Ammon's horn (tissue), 1 donor: ENCODE data around the gene NMNAT2.

Source experiments
- DNase-seq: peaks from one replicate; pipeline ENCODE4 v3.0.0-alpha.2; 2016; ENCODE audit warnings: low spot score

The NMNAT2 gene

GRCh38 chr1:183214021-183214970, 203.9 kb downstream of the NMNAT2 start:
- DNase-seq, result no peak

DNA sequence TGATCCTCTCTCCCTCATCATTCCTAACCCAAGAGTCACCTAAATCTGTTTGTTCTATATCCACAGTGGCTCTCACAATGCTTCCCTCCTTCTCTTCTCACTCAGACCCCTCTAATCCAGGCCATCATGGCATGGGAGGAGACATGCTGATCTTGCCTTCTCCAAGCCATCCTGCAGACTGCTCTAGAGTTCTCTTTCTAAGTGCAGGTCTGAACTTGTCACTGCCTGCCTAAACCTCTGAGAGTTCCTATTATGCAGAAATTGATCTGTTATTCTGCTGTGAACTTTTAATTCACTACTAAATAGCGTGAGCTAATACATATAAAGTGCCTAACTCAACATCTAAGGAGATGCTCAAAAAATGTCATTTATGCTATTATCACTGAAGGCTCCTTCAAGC, 205.3 kb downstream of the NMNAT2 start:
- no peak for DNase-seq

DNA sequence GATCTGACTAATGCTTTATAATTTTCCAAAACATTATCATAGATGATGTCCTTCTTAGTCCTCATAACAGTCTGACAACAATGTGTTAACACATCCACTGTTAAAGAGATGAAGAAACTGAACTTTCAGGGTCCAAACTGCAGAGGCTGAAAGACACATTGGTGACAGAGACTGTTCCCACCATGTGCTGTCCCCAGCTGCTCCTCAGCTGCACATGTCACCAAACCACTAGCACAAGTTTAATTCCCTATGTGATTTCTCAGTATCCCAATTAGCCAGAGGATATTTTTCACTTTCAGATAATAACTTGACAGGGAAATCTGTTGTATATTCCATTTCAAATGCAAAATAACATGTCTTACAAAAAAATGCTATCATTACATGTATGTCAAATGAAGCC, 207.5 kb downstream of the NMNAT2 start:
- no peak for DNase-seq

GRCh38 chr1:183209533-183210158, 208.5 kb downstream of the NMNAT2 start:
- no peak for DNase-seq

- no peak for DNase-seq
Observed at GRCh38 chr1:183206538-183207122, 211.6 kb downstream of the NMNAT2 start.

GRCh38 chr1:183205196-183205781, 212.9 kb downstream of the NMNAT2 start:
- no peak for DNase-seq

DNA sequence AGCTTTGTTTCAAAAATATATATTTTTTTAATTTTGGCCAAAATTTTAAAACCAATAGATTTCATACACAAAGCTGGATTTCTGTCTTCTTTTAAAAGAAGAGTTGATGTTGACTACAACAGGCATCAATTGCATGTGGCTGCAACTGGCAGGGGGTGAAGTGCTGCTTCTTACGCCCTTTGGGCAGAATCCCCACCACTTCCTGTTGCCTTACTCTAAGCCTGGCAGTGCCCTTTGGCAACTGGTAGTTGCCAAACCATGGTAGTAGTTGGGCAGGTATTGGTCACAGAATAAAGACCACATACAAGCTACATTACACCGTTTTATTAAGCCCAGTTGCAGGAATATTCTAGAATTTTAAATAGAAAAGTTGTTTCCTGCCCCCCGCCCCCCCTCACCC, 215.1 kb downstream of the NMNAT2 start:
- no peak for DNase-seq

GRCh38 chr1:183200451-183200850, 217.7 kb downstream of the NMNAT2 start:
- no peak for DNase-seq

- no peak for DNase-seq
Observed at GRCh38 chr1:183199304-183199703, 218.9 kb downstream of the NMNAT2 start.

DNA sequence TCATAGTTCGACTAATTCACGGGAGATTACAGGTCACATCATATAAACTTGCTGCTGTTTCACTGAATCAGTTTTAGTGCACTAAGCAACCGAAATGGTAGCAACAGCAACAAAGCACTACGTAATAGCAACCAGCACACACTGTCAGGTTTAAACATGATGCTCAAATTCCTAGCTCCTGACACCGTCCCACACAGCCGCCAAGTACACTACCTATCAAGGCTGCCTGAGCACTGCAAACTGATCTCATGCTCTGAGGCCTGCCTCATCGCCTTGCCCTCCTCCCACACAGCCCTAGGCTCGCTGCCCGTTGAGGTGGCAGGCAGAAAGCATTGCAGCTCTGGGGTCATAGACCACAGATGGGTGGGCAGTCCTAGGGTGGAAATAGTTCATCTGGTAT, 219.7 kb downstream of the NMNAT2 start:
- no peak for DNase-seq
